Left lung (tissue), 10 donors: Measurements from ENCODE around the gene CCDC120. TPM values are rescaled to one million over a fixed set of nuclear protein-coding genes. Genes with fewer than 3 reads are reported as not detected.

ENCODE experiments used
- ATAC-seq: fragments of 200-7000 bp; cut with Tn5 transposase; one replicate; pipeline ENCODE4 v1.9.1; 2020; ENCODE audit warnings: moderate library complexity
- DNase-seq, 4 donors: peaks; one replicate each; pipeline ENCODE4 v3.0.0-alpha.2; 2013 to 2020
- H3K27ac ChIP-seq, 2 donors: fragments of 200-600 bp; sonication (generic) in 1 of 2; one replicate each; pipeline versions ENCODE4 v1.5.0 to v1.8.0; 2020 to 2021
- H3K27me3 ChIP-seq, 2 donors: fragments of 200-600 bp; sonication (generic) in 1 of 2; one replicate each; pipeline versions ENCODE4 v1.5.0 to v1.8.0; 2020 to 2021
- H3K36me3 ChIP-seq, 2 donors: fragments of 200-600 bp; sonication (generic) in 1 of 2; one replicate each; pipeline versions ENCODE4 v1.5.0 to v1.8.0; 2020 to 2021
- H3K4me1 ChIP-seq, 2 donors: fragments of 200-600 bp; one replicate each; pipeline ENCODE4 v1.8.0; 2021
- H3K4me3 ChIP-seq, 2 donors: fragments of 200-600 bp; sonication (generic) in 1 of 2; one replicate each; pipeline versions ENCODE4 v1.5.0 to v1.8.0; 2020 to 2021; ENCODE audit warnings: mild to moderate bottlenecking in 1 of 2
- H3K9me3 ChIP-seq, 2 donors: fragments of 200-600 bp; sonication (generic) in 1 of 2; one replicate each; pipeline versions ENCODE4 v1.5.0 to v1.8.0; 2020 to 2021
- intact Hi-C, 2 donors: fragments of 100-400 bp; cut with DNase I; formaldehyde crosslinking; loops; one replicate each; pipeline versions ENCODE4 v1.11.2 to v1.14.2; 2022
- polyA plus RNA-seq, 6 donors: library from polyadenylated mRNA; unstranded; fragments of 120-200 nt; gene quantifications; one replicate each; pipeline ENCODE4 v1.2.1, GENCODE V29; 2013; ENCODE audit not compliant: insufficient read length in 6 of 6
- total RNA-seq, 2 donors: library from RNA; stranded (reverse); fragmentation: NEBNext Ultra II Directional; extraction: Animal tissue kit (Norgen Biotek cat#: 25700); gene quantifications; one replicate each; pipeline ENCODE4 v1.2.1, GENCODE V29; 2021
- TF ChIP-seq, protein P1 (sequence below), 2 donors: fragments of 200-600 bp; sonication (generic) in 1 of 2; IDR thresholded peaks; one replicate each; pipeline versions ENCODE4 v1.5.0 to v1.8.0; 2021; ENCODE audit warnings: antibody characterized with exemption in 2 of 2
- donor health status: DM: no; HTN: yes; CAD: no.
- donor health status: DM: no; HTN: no; CAD: no.

The CCDC120 gene
- total and polyA plus RNA-seq, 8 donors = 9.7 to 19.5 (median 15.0) TPM

DNA sequence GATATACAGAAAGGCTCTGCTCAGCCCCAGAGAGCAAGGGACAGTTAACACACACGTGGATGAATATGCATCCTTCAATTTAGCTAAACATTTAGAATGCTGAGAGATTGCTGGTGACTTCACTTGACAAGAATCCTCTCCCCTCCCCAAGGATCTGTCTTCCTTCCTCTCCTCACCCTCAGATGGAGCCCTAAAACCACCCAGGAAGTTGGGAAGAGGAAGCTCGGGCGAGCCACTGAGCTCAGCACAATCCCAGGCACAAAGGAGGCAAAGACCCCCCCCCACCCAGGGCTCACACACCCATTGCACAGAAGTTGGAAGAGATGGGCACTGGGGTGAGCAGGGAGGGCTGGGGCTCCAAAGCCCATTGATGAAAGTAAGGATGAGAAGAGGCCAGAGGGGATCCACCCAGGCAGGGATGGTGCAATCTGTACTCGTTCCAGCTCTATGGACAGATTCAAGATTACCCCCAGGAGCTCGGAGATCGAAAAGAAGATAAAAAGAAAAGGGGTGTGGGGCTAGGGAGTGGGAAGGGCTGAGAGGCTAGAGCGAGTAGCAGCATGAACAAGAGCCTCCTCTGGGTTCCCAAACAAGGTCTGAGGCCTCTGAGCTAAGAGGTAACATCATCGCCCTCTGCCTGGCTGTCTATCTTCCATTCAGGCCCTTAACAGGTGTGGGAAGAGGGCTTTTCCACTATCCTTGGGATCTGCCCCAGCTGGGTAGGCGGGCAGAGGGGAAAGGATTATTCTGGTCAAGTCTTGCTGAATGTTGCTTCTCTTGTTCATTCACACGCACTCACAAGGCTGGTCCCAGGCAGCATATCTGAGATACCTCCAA lies 16.8 kb upstream of the CCDC120 start:
- TF ChIP-seq, protein P1, sequence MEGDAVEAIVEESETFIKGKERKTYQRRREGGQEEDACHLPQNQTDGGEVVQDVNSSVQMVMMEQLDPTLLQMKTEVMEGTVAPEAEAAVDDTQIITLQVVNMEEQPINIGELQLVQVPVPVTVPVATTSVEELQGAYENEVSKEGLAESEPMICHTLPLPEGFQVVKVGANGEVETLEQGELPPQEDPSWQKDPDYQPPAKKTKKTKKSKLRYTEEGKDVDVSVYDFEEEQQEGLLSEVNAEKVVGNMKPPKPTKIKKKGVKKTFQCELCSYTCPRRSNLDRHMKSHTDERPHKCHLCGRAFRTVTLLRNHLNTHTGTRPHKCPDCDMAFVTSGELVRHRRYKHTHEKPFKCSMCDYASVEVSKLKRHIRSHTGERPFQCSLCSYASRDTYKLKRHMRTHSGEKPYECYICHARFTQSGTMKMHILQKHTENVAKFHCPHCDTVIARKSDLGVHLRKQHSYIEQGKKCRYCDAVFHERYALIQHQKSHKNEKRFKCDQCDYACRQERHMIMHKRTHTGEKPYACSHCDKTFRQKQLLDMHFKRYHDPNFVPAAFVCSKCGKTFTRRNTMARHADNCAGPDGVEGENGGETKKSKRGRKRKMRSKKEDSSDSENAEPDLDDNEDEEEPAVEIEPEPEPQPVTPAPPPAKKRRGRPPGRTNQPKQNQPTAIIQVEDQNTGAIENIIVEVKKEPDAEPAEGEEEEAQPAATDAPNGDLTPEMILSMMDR (IDR thresholded peaks at IDR 0.05) = no peak
- DNase-seq (no peak), ATAC-seq (no peak)
- Histone ChIP-seq H3K27ac (peak overlapping the region; percentile 93 to 96), H3K9me3 (no peaks in the 10 kb centered on the region), H3K36me3 (peaks cover 0 to 25% of the 10 kb centered on the region in 2 donors), H3K4me3 (peak overlapping the region; percentile 57 to 70), H3K4me1 (peaks cover 11 to 25% of the 10 kb centered on the region in 2 donors), H3K27me3 (no peaks in the 10 kb centered on the region)
- intact Hi-C loops = no loop called here

DNA sequence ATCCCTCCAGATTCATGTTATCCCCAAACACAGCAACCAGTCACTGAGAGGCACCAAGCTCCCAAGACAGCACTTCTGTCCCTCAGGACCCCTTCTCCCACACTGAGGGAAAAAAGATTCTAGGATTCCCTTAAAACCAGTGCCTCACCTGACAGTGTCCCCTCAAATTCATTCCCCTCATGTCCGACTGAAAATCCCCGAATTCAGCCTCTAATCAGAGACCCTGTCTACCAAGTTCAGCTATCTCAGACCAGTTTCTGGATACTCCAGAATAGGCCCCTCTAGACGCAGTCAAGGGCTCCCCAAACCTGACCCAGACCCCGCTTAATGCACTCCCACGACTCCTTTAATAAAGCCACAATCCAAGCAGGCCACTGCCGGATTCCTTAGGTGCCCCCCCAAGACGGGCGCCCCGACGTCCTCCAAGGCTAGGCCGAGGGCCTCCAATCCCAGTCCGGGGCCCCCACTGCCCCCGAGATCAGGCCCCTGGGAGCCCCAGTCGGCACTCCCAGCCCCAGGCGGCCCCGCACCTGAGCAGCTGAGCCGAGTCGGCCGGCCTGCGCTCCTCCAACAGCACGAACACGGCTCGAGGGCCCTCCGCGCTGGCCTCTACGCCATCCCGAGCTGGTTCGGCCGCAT lies 16.1 kb upstream of the CCDC120 start:
- DNase-seq = no peak
- Histone ChIP-seq H3K27ac (peak overlapping the region; percentile 93 to 96), H3K27me3 (no peaks in the 10 kb centered on the region), H3K4me3 (peak overlapping the region; percentile 57 to 70), H3K9me3 (no peaks in the 10 kb centered on the region), H3K4me1 (peaks cover 11 to 25% of the 10 kb centered on the region in 2 donors), H3K36me3 (peaks cover 0 to 18% of the 10 kb centered on the region in 2 donors)
- intact Hi-C loops = no loop called here
- ATAC-seq = peak; percentile 0
- TF ChIP-seq, protein P1 (IDR thresholded peaks at IDR 0.05) = no peak

DNA sequence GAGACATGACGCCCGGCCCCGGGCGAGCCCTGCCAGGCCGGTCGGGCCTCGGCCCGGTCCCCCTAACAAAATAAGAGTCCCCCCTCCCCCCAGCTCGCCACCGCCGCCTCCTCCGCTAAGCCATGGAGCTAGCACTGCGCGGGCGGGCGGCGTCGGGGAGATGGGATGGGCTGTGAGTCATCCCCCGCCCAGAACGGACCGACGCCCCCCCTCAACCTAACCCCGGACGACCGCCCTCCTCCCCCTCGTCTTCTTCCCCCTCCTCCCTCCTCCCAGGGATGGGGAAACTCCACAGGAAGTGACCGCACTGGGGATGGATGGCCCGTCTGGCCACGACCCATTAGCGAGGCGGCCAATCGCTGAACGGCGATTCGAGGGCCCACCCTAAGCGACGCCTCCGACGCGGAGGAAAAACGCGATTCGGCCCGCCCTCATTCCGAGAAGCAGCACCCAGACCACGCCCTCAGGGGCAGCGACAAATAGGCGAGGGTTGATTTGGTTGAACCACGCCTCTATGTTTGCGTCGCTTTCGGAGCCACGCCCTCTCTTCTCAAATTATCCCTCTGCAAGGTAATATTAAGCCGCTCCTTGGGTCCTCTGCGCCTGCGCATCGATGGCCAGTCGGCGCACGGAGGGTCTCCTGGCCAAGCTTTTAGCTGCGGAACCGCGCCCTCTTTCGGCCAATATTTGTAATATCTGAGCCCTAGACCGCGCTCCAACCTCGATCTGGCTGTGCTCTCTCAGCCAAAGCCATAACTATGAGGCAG lies 15.4 kb upstream of the CCDC120 start, which contains the start of gene TFE3:
TFE3 (minus strand) TSS at position 138 of the 767 bp plus-strand sequence; CDS start at position 7, 131 bp downstream.
- TF ChIP-seq, protein P1 (IDR thresholded peaks at IDR 0.05) = peak; percentile 29 to 47
- peak within 1 kb of the TSS; percentile 57 to 70 for H3K4me3 ChIP-seq
- H3K27ac ChIP-seq = peak within 1 kb of the TSS; percentile 93 to 96
- H3K27me3 ChIP-seq = no peaks in the 10 kb centered on the region
- peak; percentile 87 for ATAC-seq
- H3K9me3 ChIP-seq = no peaks in the 10 kb centered on the region
- intact Hi-C loops = no loop called here
- peaks cover 11 to 25% of the 10 kb centered on the region in 2 donors for H3K4me1 ChIP-seq
- DNase-seq = peak; percentile 94 to 98 (median 96)
- peaks cover 0 to 11% of the 10 kb centered on the region in 2 donors for H3K36me3 ChIP-seq

DNA sequence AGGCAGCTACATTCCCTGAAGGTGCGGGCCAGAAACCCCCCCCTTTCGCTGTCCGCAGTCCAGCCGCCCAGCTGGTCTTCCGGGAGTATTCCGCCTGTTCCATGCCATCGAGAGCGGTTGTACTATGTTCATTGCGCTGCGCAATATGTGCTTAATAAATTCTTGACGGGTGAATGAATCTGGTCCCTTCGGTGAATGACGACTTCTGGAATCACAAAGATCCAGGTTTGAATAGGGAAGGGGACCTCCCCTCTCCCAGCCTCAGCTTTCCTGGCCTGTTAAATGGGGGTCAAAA lies 14.9 kb upstream of the CCDC120 start:
- Histone ChIP-seq H3K4me1 (peaks cover 11 to 19% of the 10 kb centered on the region in 2 donors), H3K9me3 (no peaks in the 10 kb centered on the region), H3K27ac (peak overlapping the region; percentile 48 to 82), H3K27me3 (no peaks in the 10 kb centered on the region), H3K36me3 (peaks cover 0 to 5% of the 10 kb centered on the region in 2 donors), H3K4me3 (peak overlapping the region in 1 of 2 donors; percentile 7)
- no peak for DNase-seq
- no peak for ATAC-seq
- intact Hi-C loops = no loop called here
- TF ChIP-seq, protein P1 (IDR thresholded peaks at IDR 0.05) = no peak
